ENCODE measurements around the gene TBPL1. TPM values are rescaled to one million over a fixed set of nuclear protein-coding genes. Genes with fewer than 3 reads are reported as not detected.

Gene TBPL1
- total and polyA plus RNA-seq, 12 donors, result 5.1 to 21.0 (median 16.8) TPM

GRCh38 chr6:134005800-134006199 lies 52.8 kb downstream of the TBPL1 start:
- TF ChIP-seq CTCF (IDR thresholded peaks at IDR 0.05), result no peak
- TF ChIP-seq POLR2A (IDR thresholded peaks at IDR 0.05), result no peak
- WGBS, 4 donors, result 75 to 87% (median 82%) methylated on average over 6 of the region's 6 CpGs
- Histone ChIP-seq H3K4me3 (no peak overlapping the region), H3K9me3 (replicated peaks in 1 of 3) (no peaks in the 10 kb centered on the region), H3K27me3 (no peaks in the 10 kb centered on the region), H3K27ac (no peak overlapping the region), H3K36me3 (replicated peaks in 1 of 2) (no peaks in the 10 kb centered on the region), H3K4me1 (replicated peaks in 1 of 2) (no peaks in the 10 kb centered on the region)
- no peak for DNase-seq
- intact Hi-C loops (cut with DNase I), result no loop called here

GRCh38 chr6:134007077-134007476 lies 54.1 kb downstream of the TBPL1 start:
- intact Hi-C loops (cut with DNase I), result no loop called here
- Histone ChIP-seq H3K9me3 (replicated peaks in 1 of 3) (no peaks in the 10 kb centered on the region), H3K4me3 (no peak overlapping the region), H3K36me3 (replicated peaks in 1 of 2) (no peaks in the 10 kb centered on the region), H3K4me1 (replicated peaks in 1 of 2) (no peaks in the 10 kb centered on the region), H3K27ac (no peak overlapping the region), H3K27me3 (no peaks in the 10 kb centered on the region)
- DNase-seq, result no peak
- 81 to 97% (median 90%) methylated on average over 4 of the region's 4 CpGs for WGBS, 4 donors
- TF ChIP-seq POLR2A (IDR thresholded peaks at IDR 0.05) (no peak), CTCF (IDR thresholded peaks at IDR 0.05) (no peak)

GRCh38 chr6:134009876-134010275 lies 56.9 kb downstream of the TBPL1 start:
- Histone ChIP-seq H3K4me3 (no peak overlapping the region), H3K27ac (no peak overlapping the region), H3K36me3 (replicated peaks in 1 of 2) (no peaks in the 10 kb centered on the region), H3K27me3 (no peaks in the 10 kb centered on the region), H3K4me1 (replicated peaks in 1 of 2) (no peaks in the 10 kb centered on the region), H3K9me3 (replicated peaks in 1 of 3) (no peaks in the 10 kb centered on the region)
- TF ChIP-seq CTCF (IDR thresholded peaks at IDR 0.05) (no peak), POLR2A (IDR thresholded peaks at IDR 0.05) (no peak)
- intact Hi-C loops (cut with DNase I), result no loop called here
- no peak for DNase-seq

GRCh38 chr6:134010400-134010799 lies 57.4 kb downstream of the TBPL1 start:
- intact Hi-C loops (cut with DNase I), result no loop called here
- Histone ChIP-seq H3K4me3 (no peak overlapping the region), H3K27me3 (no peaks in the 10 kb centered on the region), H3K4me1 (replicated peaks in 1 of 2) (no peaks in the 10 kb centered on the region), H3K9me3 (replicated peaks in 1 of 3) (no peaks in the 10 kb centered on the region), H3K36me3 (replicated peaks in 1 of 2) (no peaks in the 10 kb centered on the region), H3K27ac (no peak overlapping the region)
- TF ChIP-seq CTCF (IDR thresholded peaks at IDR 0.05) (no peak), POLR2A (IDR thresholded peaks at IDR 0.05) (no peak)
- DNase-seq, result no peak
- WGBS, 4 donors, result 70 to 81% (median 77%) methylated on average over 8 of the region's 8 CpGs

All from adrenal gland (tissue), 12 donors.